Testis (tissue), 3 donors: Measurements from ENCODE around the gene S1PR4. TPM values are rescaled to one million over a fixed set of nuclear protein-coding genes. Genes with fewer than 3 reads are reported as not detected.
"Not testable (repeated sequence)": the region's sequence is repeated elsewhere in the genome, so short reads cannot be mapped to it uniquely, and the experiment has no call there.

Source experiments
- DNase-seq: peaks from one replicate; pipeline ENCODE4 v3.0.0-alpha.2; 2019
- H3K27ac ChIP-seq, 2 donors: fragments of 200-600 bp; sonication (generic); one replicate each; pipeline ENCODE4 v1.5.1; 2019
- H3K27me3 ChIP-seq: fragments of 200-600 bp; sonication (generic); one replicate; pipeline ENCODE4 v1.5.1; 2019
- H3K36me3 ChIP-seq: fragments of 200-600 bp; sonication (generic); one replicate; pipeline ENCODE4 v1.5.1; 2017; ENCODE audit warnings: low read depth; ENCODE audit errors: missing control alignments
- H3K4me1 ChIP-seq: fragments of 200-600 bp; sonication (generic); one replicate; pipeline ENCODE4 v1.5.1; 2019
- H3K4me3 ChIP-seq, 2 donors: fragments of 200-600 bp; sonication (generic); one replicate each; pipeline ENCODE4 v1.5.1; 2017 to 2019
- H3K9me3 ChIP-seq: fragments of 200-600 bp; sonication (generic); one replicate; pipeline ENCODE4 v1.5.1; 2017
- CTCF ChIP-seq, 3 experiments: fragments of 450-650 bp in 2 of 3; fragments of 200-600 bp in 1 of 3; sonication (generic) in 1 of 3; IDR thresholded peaks; one replicate each; pipeline ENCODE4 v1.5.1; 2016 to 2019; ENCODE audit warnings: antibody characterized with exemption in 3 of 3, mild to moderate bottlenecking in 2 of 3, moderate library complexity in 1 of 3
- POLR2A ChIP-seq: fragments of 450-650 bp; IDR thresholded peaks from one replicate; pipeline ENCODE4 v1.6.1; 2017; ENCODE audit warnings: antibody characterized with exemption, mild to moderate bottlenecking, moderate library complexity
- WGBS, 2 donors: methylation state at CpG; one replicate each; pipeline ENCODE4 v1.1.5; 2018; 5-methylcytosine and 5-hydroxymethylcytosine counted together
- intact Hi-C: fragments of 100-400 bp; cut with DNase I; formaldehyde crosslinking; loops from one replicate; pipeline ENCODE4 v1.15.1; 2023; ENCODE audit warnings: low total_unique reads
- polyA plus RNA-seq: library from polyadenylated mRNA; stranded (reverse); fragments of 350-450 nt; fragmentation: Illumina TruSeq; extraction: RNeasy Lipid Tissue Mini Kit (QIAGEN cat#74804); gene quantifications from one replicate; pipeline ENCODE4 v1.2.3, GENCODE V29; 2014; ENCODE audit warnings: low read depth, low replicate concordance; ENCODE audit not compliant: insufficient read depth
- total RNA-seq, 2 donors: library from RNA; depleted of rRNA; stranded (reverse); fragments of >200 nt; gene quantifications; one replicate each; pipeline ENCODE4 v1.2.3, GENCODE V29; 2016

S1PR4 gene
- total and polyA plus RNA-seq, 3 donors from 2014 or later: 0.39 to 0.81 (median 0.61) TPM

GRCh38 chr19:3190921-3191805 lies 12.6 kb downstream of the S1PR4 start:
- no peaks in the 10 kb centered on the region for H3K9me3 ChIP-seq
- no peak for DNase-seq
- 88% methylated on average over 20 to 46 of the region's 46 CpGs for WGBS, 2 donors
- intact Hi-C loops: no loop called here
- TF ChIP-seq CTCF (IDR thresholded peaks at IDR 0.05): no peak
- no peak for TF ChIP-seq POLR2A
- peaks cover 13% of the 10 kb centered on the region for H3K4me1 ChIP-seq
- H3K27me3 ChIP-seq: no peaks in the 10 kb centered on the region
- no peaks in the 10 kb centered on the region for H3K36me3 ChIP-seq
- no peak overlapping the region for H3K4me3 ChIP-seq
- no peak overlapping the region for H3K27ac ChIP-seq

GRCh38 chr19:3191806-3192104 lies 13.2 kb downstream of the S1PR4 start:
- H3K4me1 ChIP-seq, DNase-seq, H3K9me3 ChIP-seq, H3K36me3 ChIP-seq, intact Hi-C loops, H3K4me3 ChIP-seq, H3K27ac ChIP-seq, H3K27me3 ChIP-seq: not testable (repeated sequence)
- WGBS, 2 donors: 92 to 96% methylated on average over 11 to 12 of the region's 12 CpGs

GRCh38 chr19:3192228-3192635 lies 13.7 kb downstream of the S1PR4 start:
- H3K4me3 ChIP-seq: no peak overlapping the region
- intact Hi-C loops: no loop called here
- DNase-seq: no peak
- no peaks in the 10 kb centered on the region for H3K27me3 ChIP-seq
- no peak for TF ChIP-seq POLR2A
- TF ChIP-seq CTCF (IDR thresholded peaks at IDR 0.05): no peak
- no peak overlapping the region for H3K27ac ChIP-seq
- WGBS, 2 donors: 94 to 95% methylated on average over 12 to 24 of the region's 32 CpGs
- no peaks in the 10 kb centered on the region for H3K9me3 ChIP-seq
- no peaks in the 10 kb centered on the region for H3K36me3 ChIP-seq
- H3K4me1 ChIP-seq: peaks cover 5% of the 10 kb centered on the region

- DNase-seq: no peak
- WGBS, 2 donors: 96 to 100% methylated on average over 8 to 14 of the region's 14 CpGs
- TF ChIP-seq CTCF (IDR thresholded peaks at IDR 0.05): no peak
- TF ChIP-seq POLR2A: no peak
- intact Hi-C loops: no loop called here
- no peak overlapping the region for H3K27ac ChIP-seq
- H3K9me3 ChIP-seq: no peaks in the 10 kb centered on the region
- peaks cover 4% of the 10 kb centered on the region for H3K4me1 ChIP-seq
- no peaks in the 10 kb centered on the region for H3K27me3 ChIP-seq
- no peak overlapping the region for H3K4me3 ChIP-seq
- H3K36me3 ChIP-seq: no peaks in the 10 kb centered on the region
Measured at GRCh38 chr19:3192684-3193083, 14.1 kb downstream of the S1PR4 start.

- no peak for DNase-seq
- TF ChIP-seq POLR2A (no peak), CTCF (IDR thresholded peaks at IDR 0.05) (no peak)
- H3K4me3 ChIP-seq: no peak overlapping the region
- H3K9me3 ChIP-seq: no peaks in the 10 kb centered on the region
- intact Hi-C loops: no loop called here
- no peaks in the 10 kb centered on the region for H3K36me3 ChIP-seq
- H3K27me3 ChIP-seq: no peaks in the 10 kb centered on the region
- H3K4me1 ChIP-seq: peaks cover 4% of the 10 kb centered on the region
- 88 to 91% methylated on average over 16 to 40 of the region's 40 CpGs for WGBS, 2 donors
- H3K27ac ChIP-seq: no peak overlapping the region
Measured at GRCh38 chr19:3193256-3194105, 14.9 kb downstream of the S1PR4 start.
